Activated naive CD4-positive, alpha-beta T cell treated with anti-CD3 and anti-CD28 coated beads, Interleukin-2, amount 10 ng/mL, durations not matched to agents 7 days and 5 days (primary cell): ENCODE data around the gene KPNA4.
"Not testable (repeated sequence)": the region's sequence is repeated elsewhere in the genome, so short reads cannot be mapped to it uniquely, and the experiment has no call there.

Experiments
- CTCF ChIA-PET: fragments of 350-600 bp; sonication (Branson Sonifier 250); formaldehyde crosslinking; loops from one replicate; lab custom pipeline; 2021; ENCODE audit warnings: antibody characterized with exemption; lab: Charles Lee
- DNase-seq: peaks from one replicate; pipeline ENCODE4 v3.0.0-alpha.2; 2020
- H3K27ac Mint-ChIP-seq: one replicate; pipeline ENCODE4 v1.8.0; 2021; ENCODE audit warnings: mild to moderate bottlenecking, moderate library complexity, mixed read lengths
- H3K27me3 Mint-ChIP-seq: one replicate; pipeline ENCODE4 v1.8.0; 2021; ENCODE audit warnings: mild to moderate bottlenecking, mixed read lengths
- H3K36me3 Mint-ChIP-seq: one replicate; pipeline ENCODE4 v1.8.0; 2021; ENCODE audit warnings: mixed read lengths
- H3K4me1 Mint-ChIP-seq: one replicate; pipeline ENCODE4 v1.8.0; 2021; ENCODE audit warnings: mixed read lengths
- H3K4me3 Mint-ChIP-seq: one replicate; pipeline ENCODE4 v1.8.0; 2021; ENCODE audit warnings: mild to moderate bottlenecking, moderate library complexity, mixed read lengths
- H3K9me3 Mint-ChIP-seq: one replicate; pipeline ENCODE4 v1.8.0; 2021; ENCODE audit warnings: mixed read lengths

KPNA4 gene

GRCh38 chr3:160564258-160564911, 986 bp downstream of the KPNA4 start:
- Mint-ChIP-seq H3K9me3 (no peaks in the 10 kb centered on the region), H3K27me3 (peaks cover 3% of the 10 kb centered on the region), H3K4me1 (peaks cover 65% of the 10 kb centered on the region), H3K4me3 (peak overlapping the region; percentile 93), H3K27ac (peak overlapping the region; percentile 95), H3K36me3 (peaks cover 48% of the 10 kb centered on the region)
- DNase-seq, result peak; percentile 21
- CTCF ChIA-PET, result no interaction called here

GRCh38 chr3:160562952-160563351, 2.4 kb downstream of the KPNA4 start:
- H3K36me3 Mint-ChIP-seq, result peaks cover 43% of the 10 kb centered on the region
- no peak overlapping the region for H3K27ac Mint-ChIP-seq
- no peak for DNase-seq
- H3K4me3 Mint-ChIP-seq, result peak overlapping the region; percentile 31
- CTCF ChIA-PET, result no interaction called here
- H3K27me3 Mint-ChIP-seq, result peaks cover 3% of the 10 kb centered on the region
- H3K9me3 Mint-ChIP-seq, result no peaks in the 10 kb centered on the region
- H3K4me1 Mint-ChIP-seq, result peaks cover 61% of the 10 kb centered on the region

DNA sequence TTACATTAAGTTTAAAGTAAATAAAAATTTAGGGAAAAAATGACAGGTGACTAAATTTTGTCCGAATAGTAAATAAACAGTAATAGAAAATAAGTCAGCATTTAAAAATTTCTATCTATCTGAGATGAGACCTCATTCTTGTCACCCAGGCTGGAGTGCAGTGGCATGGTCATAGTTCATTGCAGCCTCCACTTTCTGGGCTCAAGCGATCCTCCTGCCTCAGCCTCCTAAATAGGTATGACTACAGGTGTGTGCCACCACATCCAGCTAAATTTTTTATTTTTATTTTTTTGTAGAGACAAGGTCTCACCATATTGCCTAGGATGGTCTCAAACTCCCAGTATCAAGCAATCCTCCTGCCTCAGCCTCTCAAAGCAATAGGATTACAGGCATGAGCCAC, 7.8 kb downstream of the KPNA4 start:
- no peaks in the 10 kb centered on the region for H3K27me3 Mint-ChIP-seq
- no peak overlapping the region for H3K27ac Mint-ChIP-seq
- CTCF ChIA-PET, result no interaction called here
- H3K36me3 Mint-ChIP-seq, result peaks cover 27% of the 10 kb centered on the region
- DNase-seq, result no peak
- H3K9me3 Mint-ChIP-seq, result no peaks in the 10 kb centered on the region
- peaks cover 26% of the 10 kb centered on the region for H3K4me1 Mint-ChIP-seq
- no peak overlapping the region for H3K4me3 Mint-ChIP-seq

DNA sequence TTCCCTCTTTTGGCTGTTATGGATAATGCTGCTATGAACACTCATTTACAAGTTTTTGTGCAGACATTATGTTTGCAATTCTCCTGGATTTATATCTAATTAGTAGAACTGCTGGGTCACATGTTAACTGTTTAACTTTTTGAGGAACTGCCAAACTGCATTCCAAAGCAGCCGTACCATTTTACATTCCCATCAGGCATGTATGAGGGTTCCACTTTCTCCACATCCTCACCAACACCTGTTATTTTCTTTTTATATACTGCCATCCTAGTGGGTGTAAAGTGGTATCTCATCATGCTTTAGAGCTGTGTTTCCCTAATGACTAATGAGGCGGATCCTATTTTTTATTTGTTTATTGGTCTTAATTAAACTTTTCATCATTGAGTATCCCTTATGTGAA, 9.2 kb downstream of the KPNA4 start:
- Mint-ChIP-seq H3K4me1 (peaks cover 13% of the 10 kb centered on the region), H3K4me3 (no peak overlapping the region), H3K36me3 (peaks cover 26% of the 10 kb centered on the region), H3K27me3 (no peaks in the 10 kb centered on the region), H3K27ac (no peak overlapping the region), H3K9me3 (peaks cover 3% of the 10 kb centered on the region)
- DNase-seq, result no peak
- CTCF ChIA-PET, result no interaction called here

DNA sequence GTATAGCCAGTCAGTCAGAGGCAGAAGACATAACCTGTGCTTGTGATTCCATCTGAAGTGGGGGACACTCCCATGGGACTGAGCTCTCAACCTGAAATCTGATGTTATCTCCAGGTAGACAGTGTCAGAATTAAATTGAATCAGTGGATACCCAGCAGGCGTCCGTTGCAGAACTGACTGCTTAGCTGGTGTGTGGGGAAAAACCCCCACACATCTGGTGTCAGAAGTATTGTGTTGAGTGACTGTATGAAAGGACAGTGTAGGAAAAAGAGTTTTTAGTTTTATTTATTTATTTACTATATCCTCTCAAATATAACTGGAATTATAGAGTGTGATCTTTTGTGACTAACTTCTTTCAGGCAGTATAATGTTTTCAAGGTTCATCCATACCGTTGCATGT, 10.4 kb downstream of the KPNA4 start:
- Mint-ChIP-seq H3K4me1 (peaks cover 6% of the 10 kb centered on the region), H3K27ac (no peak overlapping the region), H3K9me3 (peaks cover 11% of the 10 kb centered on the region), H3K36me3 (peaks cover 35% of the 10 kb centered on the region), H3K4me3 (no peak overlapping the region), H3K27me3 (no peaks in the 10 kb centered on the region)
- DNase-seq, result no peak
- CTCF ChIA-PET, result no interaction called here

DNA sequence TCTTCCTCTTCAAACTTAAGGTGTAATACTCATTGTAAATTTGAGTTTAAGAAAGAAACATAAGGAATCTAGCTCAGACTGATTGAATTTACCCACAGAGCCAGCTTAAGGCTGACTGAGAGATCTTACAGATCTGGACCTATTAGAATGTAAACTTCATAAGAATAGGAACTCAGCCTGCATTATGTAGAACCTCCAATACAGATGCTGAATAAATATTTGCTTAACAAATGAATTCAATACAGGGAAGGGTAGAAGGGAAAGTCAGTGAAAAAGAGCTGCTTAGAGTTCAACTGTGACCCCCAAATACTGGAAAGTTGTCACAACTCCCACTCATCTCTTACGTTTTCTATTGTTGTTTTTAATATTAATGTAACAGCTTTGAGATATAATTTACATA, 11.5 kb downstream of the KPNA4 start:
- no peak overlapping the region for H3K4me3 Mint-ChIP-seq
- peaks cover 11% of the 10 kb centered on the region for H3K9me3 Mint-ChIP-seq
- DNase-seq, result no peak
- peaks cover 2% of the 10 kb centered on the region for H3K4me1 Mint-ChIP-seq
- CTCF ChIA-PET, result no interaction called here
- no peak overlapping the region for H3K27ac Mint-ChIP-seq
- H3K36me3 Mint-ChIP-seq, result peaks cover 36% of the 10 kb centered on the region
- no peaks in the 10 kb centered on the region for H3K27me3 Mint-ChIP-seq

DNA sequence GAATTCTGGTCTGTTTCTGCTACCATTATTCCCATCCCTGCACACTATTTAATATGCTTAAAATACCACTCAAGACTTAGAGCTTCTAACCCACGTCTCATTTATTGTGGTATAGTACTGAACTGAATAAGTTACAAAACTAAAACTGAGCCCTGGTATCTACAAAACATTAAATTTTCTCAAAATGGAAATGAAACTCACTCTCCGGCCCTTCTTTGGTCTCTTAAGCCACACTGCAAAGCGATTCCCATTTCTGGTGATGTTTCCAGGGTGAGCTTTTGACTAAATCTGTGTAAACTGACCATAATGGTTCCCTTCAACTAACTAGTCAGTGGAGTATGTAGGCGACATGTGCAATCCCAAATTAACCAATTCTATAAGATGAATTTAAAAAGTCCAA, 18.6 kb downstream of the KPNA4 start:
- H3K9me3 Mint-ChIP-seq, result peaks cover 11% of the 10 kb centered on the region
- no peak overlapping the region for H3K4me3 Mint-ChIP-seq
- CTCF ChIA-PET, result no interaction called here
- peaks cover 32% of the 10 kb centered on the region for H3K36me3 Mint-ChIP-seq
- DNase-seq, result no peak
- H3K4me1 Mint-ChIP-seq, result peaks cover 7% of the 10 kb centered on the region
- H3K27me3 Mint-ChIP-seq, result no peaks in the 10 kb centered on the region
- H3K27ac Mint-ChIP-seq, result no peak overlapping the region

DNA sequence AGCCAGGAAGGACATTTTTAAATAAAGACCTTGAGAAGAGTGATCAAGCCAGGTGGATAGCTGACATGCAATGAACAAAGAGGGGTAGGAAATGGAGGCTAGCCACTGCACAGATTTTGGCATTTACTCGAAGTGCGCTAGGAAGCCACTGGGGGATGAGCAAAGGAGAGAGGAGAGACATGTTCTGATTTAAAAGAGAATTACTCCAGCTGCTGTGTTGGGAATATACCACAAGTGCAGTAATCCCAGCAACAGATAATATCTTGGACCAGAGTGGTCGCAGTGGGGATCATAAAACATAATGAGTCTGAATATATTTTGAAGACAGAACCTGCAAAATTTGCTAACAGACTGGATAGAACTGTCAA, 19.9 kb downstream of the KPNA4 start:
- Mint-ChIP-seq H3K27ac (no peak overlapping the region), H3K9me3 (peaks cover 2% of the 10 kb centered on the region), H3K4me3 (no peak overlapping the region), H3K36me3 (peaks cover 22% of the 10 kb centered on the region), H3K4me1 (peaks cover 9% of the 10 kb centered on the region), H3K27me3 (no peaks in the 10 kb centered on the region)
- CTCF ChIA-PET, result no interaction called here
- no peak for DNase-seq

- CTCF ChIA-PET, result no interaction called here
- Mint-ChIP-seq H3K9me3 (no peaks in the 10 kb centered on the region), H3K27ac (no peak overlapping the region), H3K27me3 (no peaks in the 10 kb centered on the region), H3K36me3 (peaks cover 20% of the 10 kb centered on the region), H3K4me3 (no peak overlapping the region), H3K4me1 (peaks cover 9% of the 10 kb centered on the region)
- no peak for DNase-seq
Measured at GRCh38 chr3:160544844-160545503, 20.4 kb downstream of the KPNA4 start.

GRCh38 chr3:160540551-160540950, 24.8 kb downstream of the KPNA4 start:
- no peaks in the 10 kb centered on the region for H3K9me3 Mint-ChIP-seq
- H3K4me1 Mint-ChIP-seq, result peaks cover 5% of the 10 kb centered on the region
- no peaks in the 10 kb centered on the region for H3K27me3 Mint-ChIP-seq
- DNase-seq, result no peak
- CTCF ChIA-PET, result no interaction called here
- H3K4me3 Mint-ChIP-seq, result no peak overlapping the region
- H3K27ac Mint-ChIP-seq, result no peak overlapping the region
- peaks cover 9% of the 10 kb centered on the region for H3K36me3 Mint-ChIP-seq

DNA sequence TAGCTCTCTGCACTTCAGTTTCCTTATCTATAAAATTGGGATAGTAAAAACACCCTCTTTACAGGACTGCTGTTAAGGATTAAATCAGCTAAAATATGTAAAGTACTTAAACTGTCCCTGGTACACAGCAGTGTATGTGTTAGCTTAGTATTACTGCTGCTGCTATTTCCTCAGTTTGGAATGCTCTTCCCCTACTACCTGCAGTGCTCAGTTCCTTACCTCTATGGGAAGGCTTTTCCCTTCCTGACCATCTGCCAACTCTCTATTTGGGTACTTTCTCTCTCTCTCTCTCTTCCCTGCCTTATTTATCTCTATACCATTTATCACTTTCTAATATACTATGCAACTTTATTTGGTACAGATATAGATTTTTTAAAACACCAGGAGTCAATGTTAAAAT, 26.5 kb downstream of the KPNA4 start:
- Mint-ChIP-seq H3K27ac (no peak overlapping the region), H3K9me3 (no peaks in the 10 kb centered on the region), H3K36me3 (peaks cover 8% of the 10 kb centered on the region), H3K27me3 (no peaks in the 10 kb centered on the region), H3K4me1 (peaks cover 2% of the 10 kb centered on the region), H3K4me3 (no peak overlapping the region)
- CTCF ChIA-PET, result no interaction called here
- no peak for DNase-seq

GRCh38 chr3:160537729-160538128, 27.6 kb downstream of the KPNA4 start:
- H3K4me3 Mint-ChIP-seq, result no peak overlapping the region
- CTCF ChIA-PET, result no interaction called here
- H3K36me3 Mint-ChIP-seq, result peaks cover 6% of the 10 kb centered on the region
- no peak for DNase-seq
- no peaks in the 10 kb centered on the region for H3K9me3 Mint-ChIP-seq
- no peaks in the 10 kb centered on the region for H3K27me3 Mint-ChIP-seq
- H3K4me1 Mint-ChIP-seq, result peaks cover 2% of the 10 kb centered on the region
- H3K27ac Mint-ChIP-seq, result no peak overlapping the region

GRCh38 chr3:160532371-160532770, 33.0 kb downstream of the KPNA4 start:
- CTCF ChIA-PET, result no interaction called here
- no peaks in the 10 kb centered on the region for H3K27me3 Mint-ChIP-seq
- no peak overlapping the region for H3K4me3 Mint-ChIP-seq
- peaks cover 7% of the 10 kb centered on the region for H3K4me1 Mint-ChIP-seq
- H3K27ac Mint-ChIP-seq, result no peak overlapping the region
- H3K36me3 Mint-ChIP-seq, result peaks cover 17% of the 10 kb centered on the region
- no peak for DNase-seq
- H3K9me3 Mint-ChIP-seq, result no peaks in the 10 kb centered on the region

GRCh38 chr3:160531311-160531710, 34.1 kb downstream of the KPNA4 start:
- Mint-ChIP-seq H3K9me3 (no peaks in the 10 kb centered on the region), H3K4me3 (no peak overlapping the region), H3K27ac (no peak overlapping the region), H3K36me3 (peaks cover 26% of the 10 kb centered on the region), H3K4me1 (peaks cover 7% of the 10 kb centered on the region), H3K27me3 (no peaks in the 10 kb centered on the region)
- CTCF ChIA-PET, result no interaction called here
- DNase-seq, result no peak

GRCh38 chr3:160516391-160516790, 49.0 kb downstream of the KPNA4 start:
- CTCF ChIA-PET, result interaction anchor here (0.6 kb wide), 1 partner anchor 135 kb away, joined by 3 read pairs; no protein-coding TSS in a partner anchor
- not testable (repeated sequence) for H3K9me3 Mint-ChIP-seq, DNase-seq, H3K27ac Mint-ChIP-seq, H3K27me3 Mint-ChIP-seq, H3K4me1 Mint-ChIP-seq, H3K4me3 Mint-ChIP-seq
- peaks cover 42% of the 10 kb centered on the region for H3K36me3 Mint-ChIP-seq
